ENCODE measurements around the gene TRIM29. TPM values are rescaled to one million over a fixed set of nuclear protein-coding genes. Genes with fewer than 3 reads are reported as not detected.

The TRIM29 gene
- total RNA-seq, 1 experiment from 2014 or later = not detected

DNA sequence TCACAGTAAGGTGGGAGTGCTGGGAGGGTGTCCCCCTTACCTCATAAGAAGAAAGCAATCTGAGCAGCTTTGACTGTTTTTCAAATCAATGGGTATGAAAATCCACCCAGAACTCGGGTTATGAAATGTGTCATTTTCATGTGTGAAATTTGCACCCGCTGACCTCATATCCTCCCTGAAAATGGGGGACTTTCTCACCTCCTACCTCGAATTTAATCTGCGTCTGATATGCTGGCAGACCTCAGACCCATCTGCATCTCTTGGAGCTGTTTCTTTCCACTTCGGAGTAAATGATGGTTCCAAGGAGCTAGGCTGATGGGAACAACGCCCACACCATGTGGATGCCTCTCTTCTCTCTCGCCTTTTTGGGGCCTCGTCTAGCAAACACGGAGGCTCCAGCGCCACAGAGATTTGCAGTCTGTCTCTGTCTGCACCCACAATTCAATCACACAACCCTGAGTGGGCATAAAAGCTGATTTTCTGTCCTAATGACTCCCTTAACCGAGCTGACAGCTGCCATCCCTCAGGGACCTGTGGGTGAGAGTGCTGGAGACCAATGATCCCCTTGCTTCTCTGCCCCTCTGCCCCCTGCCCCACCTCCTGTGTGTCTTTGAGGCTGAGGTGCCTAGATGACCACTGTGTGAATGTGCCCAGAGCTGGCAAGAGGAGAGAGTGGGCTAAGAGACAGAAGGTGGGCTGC is 71.0 kb downstream of the TRIM29 start:
- H3K4me1 Mint-ChIP-seq = peaks cover 21 to 28% of the 10 kb centered on the region in 2 experiments
- H3K4me1 ChIP-seq (ENCODE audit: insufficient read depth, low read length) = no peaks in the 10 kb centered on the region
- no peaks in the 10 kb centered on the region for H3K9me3 Mint-ChIP-seq
- peaks cover 0 to 7% (median 2%) of the 10 kb centered on the region in 3 experiments; a peak in 1 of 7 replicates for H3K36me3 Mint-ChIP-seq (ENCODE audit: insufficient read depth in 1 of 3, low read depth in 3 of 3)
- no peak overlapping the region for H2BK120ac ChIP-seq (ENCODE audit: low read depth, low read length, poor library complexity, severe bottlenecking)
- H3K79me1 ChIP-seq (ENCODE audit: insufficient read depth, low read depth, low read length, poor library complexity, severe bottlenecking) = no peaks in the 10 kb centered on the region
- H3K79me2 ChIP-seq (ENCODE audit: insufficient read depth, low read length) = no peaks in the 10 kb centered on the region
- H3K23me2 ChIP-seq (ENCODE audit: insufficient read length, low read depth, low read length, poor library complexity, severe bottlenecking) = no peaks in the 10 kb centered on the region
- H2BK5ac ChIP-seq (ENCODE audit: insufficient read length, low read length) = no peak overlapping the region
- no peak overlapping the region for H4K5ac ChIP-seq (ENCODE audit: insufficient read length, low read depth, low read length)
- H3K56ac ChIP-seq (ENCODE audit: insufficient read length, low read depth, low read length) = no peak overlapping the region
- H3K4ac ChIP-seq (ENCODE audit: low read depth, low read length) = no peak overlapping the region
- H3K4me3 Mint-ChIP-seq = no peak overlapping the region
- H3T11ph ChIP-seq (ENCODE audit: low read length) = no peak overlapping the region
- no peak overlapping the region for H2BK15ac ChIP-seq (ENCODE audit: low read depth, low read length)
- H3K9ac ChIP-seq (ENCODE audit: extremely low read depth, insufficient read length, low read length) = no peak overlapping the region
- H3K23ac ChIP-seq (ENCODE audit: insufficient read length, low read depth, low read length) = no peak overlapping the region
- TF ChIP-seq, protein P1, sequence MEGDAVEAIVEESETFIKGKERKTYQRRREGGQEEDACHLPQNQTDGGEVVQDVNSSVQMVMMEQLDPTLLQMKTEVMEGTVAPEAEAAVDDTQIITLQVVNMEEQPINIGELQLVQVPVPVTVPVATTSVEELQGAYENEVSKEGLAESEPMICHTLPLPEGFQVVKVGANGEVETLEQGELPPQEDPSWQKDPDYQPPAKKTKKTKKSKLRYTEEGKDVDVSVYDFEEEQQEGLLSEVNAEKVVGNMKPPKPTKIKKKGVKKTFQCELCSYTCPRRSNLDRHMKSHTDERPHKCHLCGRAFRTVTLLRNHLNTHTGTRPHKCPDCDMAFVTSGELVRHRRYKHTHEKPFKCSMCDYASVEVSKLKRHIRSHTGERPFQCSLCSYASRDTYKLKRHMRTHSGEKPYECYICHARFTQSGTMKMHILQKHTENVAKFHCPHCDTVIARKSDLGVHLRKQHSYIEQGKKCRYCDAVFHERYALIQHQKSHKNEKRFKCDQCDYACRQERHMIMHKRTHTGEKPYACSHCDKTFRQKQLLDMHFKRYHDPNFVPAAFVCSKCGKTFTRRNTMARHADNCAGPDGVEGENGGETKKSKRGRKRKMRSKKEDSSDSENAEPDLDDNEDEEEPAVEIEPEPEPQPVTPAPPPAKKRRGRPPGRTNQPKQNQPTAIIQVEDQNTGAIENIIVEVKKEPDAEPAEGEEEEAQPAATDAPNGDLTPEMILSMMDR (conservative IDR thresholded peaks at IDR 0.05) = no peak
- H3K27me3 Mint-ChIP-seq (ENCODE audit: low read depth) = peaks cover 9% of the 10 kb centered on the region
- no peak overlapping the region for H3K4me2 ChIP-seq (ENCODE audit: insufficient read depth, insufficient read length, low read length)
- no peak overlapping the region for H2BK20ac ChIP-seq (ENCODE audit: low read depth, low read length, poor library complexity, severe bottlenecking)
- no peak overlapping the region for H3K27ac ChIP-seq (ENCODE audit: insufficient read length, low read depth, low read length)
- peak; percentile 22 for DNase-seq
- H4K91ac ChIP-seq (ENCODE audit: insufficient read length, low read depth, low read length) = no peak overlapping the region
- no peak overlapping the region for H2AFZ ChIP-seq (ENCODE audit: low read length)
- no peak overlapping the region for H4K8ac ChIP-seq (replicated peaks; ENCODE audit: insufficient read length, low read depth, low read length)
- 0 out of 2 replicates have a peak overlapping the region, but pooled peaks have one; percentile 10 for H3K14ac ChIP-seq (ENCODE audit: insufficient read depth, low read length)
- H3K9me3 ChIP-seq (ENCODE audit: control insufficient read depth, low read depth, low read length) = no peaks in the 10 kb centered on the region
- H4K20me1 ChIP-seq (ENCODE audit: control insufficient read depth, insufficient read depth, insufficient read length) = no peaks in the 10 kb centered on the region
- no peak overlapping the region for H2BK12ac ChIP-seq (ENCODE audit: insufficient read length, low read depth, low read length)
- no CpG with 5 or more reads among the region's 11 CpGs for WGBS (ENCODE audit: extremely low coverage, insufficient read length, low lambda C conversion rate)
- no peaks in the 10 kb centered on the region; the same call in 1 of the 2 replicates for H3K27me3 ChIP-seq (ENCODE audit: insufficient read depth, low read length)
- H3K27ac Mint-ChIP-seq = no peak overlapping the region; a peak in 1 of 7 replicates
- no peak overlapping the region for H2AK5ac ChIP-seq (ENCODE audit: insufficient read length, low read length)
- no peak overlapping the region for H3K18ac ChIP-seq (ENCODE audit: insufficient read length, low read depth, low read length)

Measured in H9 (cell line).